Measurements from ENCODE around the gene MRPS22.
"Not testable (repeated sequence)": the region's sequence is repeated elsewhere in the genome, so short reads cannot be mapped to it uniquely, and the experiment has no call there.

Gene MRPS22

DNA sequence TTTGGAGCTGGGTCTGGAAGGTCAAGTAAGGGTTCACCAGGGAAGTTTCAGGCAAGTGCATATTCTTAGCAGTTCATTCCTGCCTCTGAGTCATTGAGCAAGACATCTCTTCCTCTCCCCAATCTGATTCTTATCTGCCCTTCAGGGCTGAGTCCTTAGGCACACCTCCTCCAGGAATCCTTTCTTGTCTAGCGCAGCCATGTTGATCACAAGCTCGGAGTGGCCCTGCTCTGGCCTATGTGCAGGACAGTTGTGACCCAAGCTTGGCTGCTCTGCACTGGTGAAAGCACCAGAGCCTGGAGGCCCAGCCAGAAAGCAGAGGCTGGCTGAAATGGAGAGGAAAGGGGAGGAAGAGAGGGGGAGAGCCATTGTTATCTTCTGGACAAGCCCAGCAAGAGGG is 30.9 kb upstream of the MRPS22 start:
- no peak for DNase-seq

DNA sequence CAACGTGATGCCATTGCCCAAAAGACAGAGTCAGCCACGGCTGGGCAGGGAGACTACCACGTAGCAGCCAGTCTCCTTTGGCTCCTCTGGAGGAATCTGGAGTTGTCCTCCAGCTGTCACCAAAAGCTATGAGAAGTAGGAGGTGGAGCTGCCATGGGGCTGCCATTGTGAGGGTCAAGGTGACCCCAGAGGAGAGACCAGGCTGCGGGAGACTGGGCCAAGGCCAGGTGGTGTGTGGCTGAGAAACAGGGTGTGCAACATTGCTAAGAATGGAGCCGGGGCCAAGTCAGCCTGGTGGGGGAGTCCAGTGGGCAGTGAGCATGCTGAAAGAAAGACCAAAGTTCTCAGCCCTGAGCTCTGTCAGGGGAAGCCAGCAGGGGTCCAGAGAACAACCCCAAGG is 29.9 kb upstream of the MRPS22 start:
- DNase-seq, result no peak

DNA sequence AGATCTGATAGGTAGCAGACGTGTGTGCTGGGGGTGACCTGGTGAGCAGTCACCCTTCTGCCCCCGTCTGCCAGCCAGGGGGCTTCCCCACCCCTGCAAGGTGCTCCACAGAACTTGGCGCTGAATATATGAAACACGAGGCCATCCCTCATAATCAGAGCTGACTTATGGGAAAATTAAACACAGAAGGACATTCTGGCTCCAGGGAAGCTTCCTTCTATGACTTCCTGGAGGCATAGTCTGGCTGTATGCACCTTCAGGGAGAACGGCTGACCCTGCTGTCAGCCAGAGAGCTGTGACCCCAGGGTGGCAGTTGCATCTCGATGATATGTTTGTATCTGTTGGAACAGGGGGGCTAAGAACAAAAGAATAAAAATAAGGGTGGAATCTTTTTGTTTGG is 26.6 kb upstream of the MRPS22 start:
- no peak for DNase-seq

DNA sequence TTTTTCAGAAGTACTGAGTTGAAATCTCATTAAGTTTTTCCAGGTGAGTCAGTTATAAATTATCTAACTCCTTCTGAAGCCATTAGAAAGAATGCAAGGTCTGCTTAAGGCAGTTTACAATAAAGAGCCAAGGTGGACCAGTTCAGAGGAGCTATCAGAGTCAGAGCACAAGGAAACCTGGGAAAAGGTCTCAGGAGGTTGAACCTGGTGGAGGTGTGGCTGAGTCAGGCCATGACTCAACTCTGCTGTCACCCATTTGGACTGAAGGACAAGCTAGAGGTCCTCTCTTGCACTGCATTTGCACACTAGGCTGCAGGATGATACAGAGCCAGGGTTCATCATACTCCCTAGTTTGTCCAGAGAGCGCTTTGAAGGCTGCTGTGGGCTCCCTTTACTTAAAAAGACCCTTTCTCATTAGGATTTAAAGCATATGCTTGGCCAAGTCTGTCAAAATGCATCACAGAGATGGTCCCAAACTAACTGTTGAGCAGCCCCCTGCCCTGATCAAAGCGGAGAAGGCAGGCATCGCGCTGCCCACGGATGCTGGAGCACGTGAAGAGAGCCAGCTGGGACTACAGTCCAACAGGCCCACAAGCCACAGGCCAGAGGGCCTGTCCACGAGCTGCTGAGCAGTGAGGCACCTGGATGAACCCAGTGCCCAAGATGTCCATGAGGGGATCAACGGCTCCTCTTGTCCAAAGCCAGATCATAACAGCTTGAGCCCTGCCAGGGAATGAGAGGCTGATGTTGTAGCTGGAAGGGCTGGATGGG is 26.0 kb upstream of the MRPS22 start:
- DNase-seq, result no peak

GRCh38 chr3:139318431-139318816 is 25.4 kb upstream of the MRPS22 start:
- no peak for DNase-seq

- DNase-seq, result no peak
Measured at GRCh38 chr3:139318826-139319225, 25.0 kb upstream of the MRPS22 start.

- DNase-seq, result no peak
Measured at GRCh38 chr3:139319428-139320402, 24.1 kb upstream of the MRPS22 start.

DNA sequence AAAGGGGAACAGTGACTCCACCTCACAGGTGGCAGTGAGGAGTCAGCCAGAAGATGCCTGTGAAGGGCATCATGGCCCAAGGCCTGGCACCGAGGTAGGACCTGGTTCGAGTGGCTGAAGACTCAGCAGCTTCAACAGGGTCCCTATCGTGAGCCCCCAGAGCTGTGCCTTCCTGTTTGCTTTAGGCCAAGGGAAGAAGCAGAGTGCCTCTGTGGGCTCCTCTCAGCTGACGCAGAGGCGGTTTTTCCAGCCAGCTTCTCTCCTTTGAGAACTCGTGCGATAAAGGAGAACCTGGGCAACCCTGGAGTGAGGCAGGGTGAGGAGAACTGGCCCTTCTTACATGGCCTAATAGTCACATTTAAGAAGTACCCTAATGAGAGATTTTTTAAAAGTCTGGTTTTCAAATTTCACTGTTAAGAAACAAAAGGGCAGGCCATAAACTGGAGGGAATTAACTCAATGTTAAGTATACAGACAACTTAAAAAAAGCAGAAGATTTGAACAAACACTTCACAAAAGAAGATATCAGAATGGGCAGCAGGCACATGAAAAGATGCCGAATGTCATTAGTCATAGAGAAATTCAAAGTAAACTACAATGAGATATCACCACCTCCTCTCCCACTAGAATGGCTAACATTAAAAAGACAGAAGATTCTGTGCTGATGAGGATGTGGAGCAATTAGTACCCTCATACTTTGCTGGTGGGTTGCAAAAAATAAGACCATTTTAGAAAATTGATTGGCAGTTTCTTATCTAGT is 23.1 kb upstream of the MRPS22 start:
- DNase-seq, result no peak

DNA sequence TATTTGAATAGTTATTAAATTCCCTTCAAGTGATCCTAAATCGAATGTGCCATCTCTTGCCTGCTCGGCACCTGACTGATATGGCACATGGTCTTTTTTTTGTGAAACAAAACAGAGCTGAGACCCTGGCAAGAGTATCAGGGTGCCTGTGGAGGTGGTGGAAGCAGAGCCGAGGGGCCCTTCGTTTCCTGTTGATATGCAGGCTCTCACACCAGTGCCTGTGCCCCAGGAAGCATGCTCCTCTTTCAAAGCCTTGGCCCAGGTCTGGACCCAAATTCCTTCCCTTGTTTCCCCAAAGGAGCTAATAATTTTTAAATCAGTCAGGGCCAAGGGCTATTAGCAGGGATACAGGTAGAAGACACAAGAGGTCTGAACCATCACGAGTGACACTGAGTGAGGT is 21.5 kb upstream of the MRPS22 start:
- DNase-seq, result no peak

DNA sequence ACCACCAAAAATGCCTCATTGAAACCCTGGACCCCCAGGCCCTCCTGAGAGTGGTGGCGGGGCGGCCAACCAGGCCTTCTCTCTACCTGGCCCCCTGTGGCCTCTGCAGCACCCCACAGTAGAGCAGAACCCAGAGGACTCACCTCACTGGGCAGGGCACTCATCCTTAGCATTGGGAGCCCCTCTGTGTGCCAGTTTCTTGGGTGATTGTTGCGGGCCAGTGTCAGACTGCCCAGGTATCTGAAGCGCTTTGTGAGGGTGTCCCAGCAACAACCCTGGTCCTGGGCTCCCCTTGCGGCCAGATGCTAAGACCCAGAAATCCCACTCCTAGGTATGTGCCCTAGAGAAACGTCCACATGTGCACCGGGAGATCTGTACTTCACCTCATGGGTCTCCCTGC is 20.7 kb upstream of the MRPS22 start:
- DNase-seq, result no peak

- no peak for DNase-seq
Measured at GRCh38 chr3:139324456-139324855, 19.4 kb upstream of the MRPS22 start.

DNA sequence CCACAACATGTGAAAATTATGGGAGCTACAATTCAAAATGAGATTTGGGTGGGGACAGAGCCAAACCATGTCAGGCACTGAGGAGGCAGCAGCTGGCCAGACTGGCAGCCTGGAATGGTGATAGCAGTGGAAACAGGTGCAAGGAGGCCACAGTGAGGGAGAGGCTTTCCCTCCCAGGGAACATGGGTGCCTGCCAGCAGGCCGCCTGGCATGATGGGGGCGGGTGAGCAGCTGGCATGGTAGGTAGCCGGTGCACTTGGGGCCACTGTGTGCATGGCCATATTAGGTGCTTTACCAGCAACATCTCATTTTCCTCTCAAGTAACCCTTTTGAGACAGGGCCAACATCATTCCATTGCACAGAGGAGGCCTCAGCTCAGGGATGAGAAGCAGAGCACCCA is 18.3 kb upstream of the MRPS22 start:
- DNase-seq, result no peak

- DNase-seq, result no peak
Measured at GRCh38 chr3:139326131-139326530, 17.7 kb upstream of the MRPS22 start.

- DNase-seq, result no peak
Measured at GRCh38 chr3:139326707-139327106, 17.1 kb upstream of the MRPS22 start.

- no peak for DNase-seq
Measured at GRCh38 chr3:139327231-139327630, 16.6 kb upstream of the MRPS22 start.

GRCh38 chr3:139327861-139328260 is 16.0 kb upstream of the MRPS22 start:
- no peak for DNase-seq

- DNase-seq, result no peak
Measured at GRCh38 chr3:139328356-139328755, 15.5 kb upstream of the MRPS22 start.

- DNase-seq, result peak; percentile 85
Measured at GRCh38 chr3:139329364-139329850, 14.4 kb upstream of the MRPS22 start.

GRCh38 chr3:139332092-139332491 is 11.7 kb upstream of the MRPS22 start:
- no peak for DNase-seq

DNA sequence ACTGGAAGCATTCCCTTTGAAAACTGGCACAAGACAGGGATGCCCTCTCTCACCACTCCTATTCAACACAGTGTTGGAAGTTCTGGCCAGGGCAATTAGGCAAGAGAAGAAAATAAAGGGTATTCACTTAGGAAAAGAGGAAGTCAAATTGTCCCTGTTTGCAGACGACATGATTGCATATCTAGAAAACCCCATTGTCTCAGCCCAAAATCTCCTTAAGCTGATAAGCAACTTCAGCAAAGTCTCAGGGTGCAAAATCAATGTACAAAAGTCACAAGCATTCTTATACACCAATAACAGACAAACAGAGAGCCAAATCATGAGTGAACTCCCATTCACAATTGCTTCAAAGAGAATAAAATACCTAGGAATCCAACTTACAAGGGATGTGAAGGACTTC is 9.1 kb upstream of the MRPS22 start:
- not testable (repeated sequence) for DNase-seq

GRCh38 chr3:139338405-139338804 is 5.4 kb upstream of the MRPS22 start:
- no peak for DNase-seq

- no peak for DNase-seq
Measured at GRCh38 chr3:139339219-139339906, 4.5 kb upstream of the MRPS22 start.

GRCh38 chr3:139340784-139341183 is 3.0 kb upstream of the MRPS22 start:
- DNase-seq, result no peak
